Amygdala (tissue), 56 donors: ENCODE measurements around the gene TTC21B.
"Not testable (repeated sequence)": the region's sequence is repeated elsewhere in the genome, so short reads cannot be mapped to it uniquely, and the experiment has no call there.

Experiments
- DNase-seq, 56 donors: peaks; one replicate each; lab custom pipeline; 2025; lab: John Stamatoyannopoulos, UW

TTC21B gene

GRCh38 chr2:165889158-165889557 is 64.4 kb downstream of the TTC21B start:
- DNase-seq, result no peak

- DNase-seq, result no peak
Observed at GRCh38 chr2:165888171-165888570, 65.4 kb downstream of the TTC21B start.

- DNase-seq, result no peak
Observed at GRCh38 chr2:165886487-165887146, 67.0 kb downstream of the TTC21B start.

- no peak for DNase-seq
Observed at GRCh38 chr2:165877565-165878550, 75.7 kb downstream of the TTC21B start.

GRCh38 chr2:165876712-165877111 is 76.9 kb downstream of the TTC21B start:
- DNase-seq, result no peak

GRCh38 chr2:165876269-165876668 is 77.3 kb downstream of the TTC21B start:
- DNase-seq, result no peak

- DNase-seq, result peak in 2 of 56 donors; percentile 1 to 50
Observed at GRCh38 chr2:165874445-165875039, 79.0 kb downstream of the TTC21B start.

GRCh38 chr2:165872101-165872791 is 81.3 kb downstream of the TTC21B start:
- DNase-seq, result no peak

- DNase-seq, result no peak
Observed at GRCh38 chr2:165871025-165871424, 82.6 kb downstream of the TTC21B start.

- DNase-seq, result no peak
Observed at GRCh38 chr2:165870346-165870745, 83.2 kb downstream of the TTC21B start.

- no peak for DNase-seq
Observed at GRCh38 chr2:165868211-165868610, 85.4 kb downstream of the TTC21B start.

GRCh38 chr2:165864296-165864695 is 89.3 kb downstream of the TTC21B start:
- DNase-seq, result peak in 13 of 56 donors; percentile 2 to 41 (median 7)

- DNase-seq, result peak in 25 of 56 donors; percentile 0 to 54 (median 18)
Observed at GRCh38 chr2:165863810-165864261, 89.7 kb downstream of the TTC21B start.

- not testable (repeated sequence) for DNase-seq
Observed at GRCh38 chr2:165861083-165861482, 92.5 kb downstream of the TTC21B start.

GRCh38 chr2:165859723-165860122 is 93.9 kb downstream of the TTC21B start:
- DNase-seq, result not testable (repeated sequence)

GRCh38 chr2:165857876-165858275 is 95.7 kb downstream of the TTC21B start:
- DNase-seq, result no peak

GRCh38 chr2:165852394-165852793 is 101.2 kb downstream of the TTC21B start:
- DNase-seq, result no peak

GRCh38 chr2:165847001-165847400 is 106.6 kb downstream of the TTC21B start:
- no peak for DNase-seq

- DNase-seq, result no peak
Observed at GRCh38 chr2:165846056-165846455, 107.5 kb downstream of the TTC21B start.

- no peak for DNase-seq
Observed at GRCh38 chr2:165844216-165844615, 109.4 kb downstream of the TTC21B start.
